GM10266 (cell line): Measurements from ENCODE around the gene TAP1.

Experiments used
- DNase-seq: peaks from one replicate; pipeline ENCODE4 v3.0.0; 2012; ENCODE audit errors: extremely low spot score
- CTCF ChIP-seq: IDR thresholded peaks from 2 replicates; pipeline ENCODE4 v1.5.1; 2012; ENCODE audit warnings: mild to moderate bottlenecking, low read depth; ENCODE audit not compliant: control insufficient read depth, insufficient read depth; ENCODE audit errors: missing control alignments

Gene TAP1

GRCh38 chr6:32796848-32797776, 56.4 kb downstream of the TAP1 start:
- TF ChIP-seq CTCF: peak; percentile 91
- peak; percentile 55 for DNase-seq
